NT2/D1 (cell line): ENCODE data around the gene LIME1.

Experiments used
- DNase-seq: peaks from one replicate; pipeline ENCODE4 v3.0.0-alpha.2; 2011; ENCODE audit warnings: low read depth, low spot score
- H3K27me3 ChIP-seq: 2 replicates; pipeline ENCODE4 v1.6.0; 2011; ENCODE audit warnings: mild to moderate bottlenecking; ENCODE audit not compliant: insufficient read length, insufficient read depth
- H3K36me3 ChIP-seq: 2 replicates; pipeline ENCODE4 v1.6.1; 2011; ENCODE audit warnings: mild to moderate bottlenecking, low read length, mixed read lengths; ENCODE audit not compliant: insufficient read depth, insufficient read length
- H3K4me1 ChIP-seq: 2 replicates; pipeline ENCODE4 v1.5.1; 2011; ENCODE audit not compliant: insufficient read depth, insufficient read length
- H3K4me3 ChIP-seq: 2 replicates; pipeline ENCODE4 v1.5.1; 2011; ENCODE audit warnings: low read depth; ENCODE audit not compliant: insufficient read length
- H3K9ac ChIP-seq: 2 replicates; pipeline ENCODE4 v1.6.0; 2011; ENCODE audit warnings: low read depth; ENCODE audit not compliant: insufficient read length
- H3K9me3 ChIP-seq: 2 replicates; pipeline ENCODE4 v1.5.1; 2011; ENCODE audit warnings: mild to moderate bottlenecking, low read length; ENCODE audit not compliant: insufficient read depth
- SUZ12 ChIP-seq: IDR thresholded peaks from 2 replicates; pipeline ENCODE4 v1.6.1; 2011; ENCODE audit not compliant: insufficient read length, insufficient read depth; ENCODE audit errors: extremely low read depth
- YY1 ChIP-seq: IDR thresholded peaks from 2 replicates; pipeline ENCODE4 v1.6.1; 2011; ENCODE audit not compliant: insufficient read length, insufficient read depth
- ZNF274 ChIP-seq: IDR thresholded peaks from 2 replicates; pipeline ENCODE4 v1.6.1; 2011; ENCODE audit warnings: mild to moderate bottlenecking, low read depth, low read length

LIME1 gene

DNA sequence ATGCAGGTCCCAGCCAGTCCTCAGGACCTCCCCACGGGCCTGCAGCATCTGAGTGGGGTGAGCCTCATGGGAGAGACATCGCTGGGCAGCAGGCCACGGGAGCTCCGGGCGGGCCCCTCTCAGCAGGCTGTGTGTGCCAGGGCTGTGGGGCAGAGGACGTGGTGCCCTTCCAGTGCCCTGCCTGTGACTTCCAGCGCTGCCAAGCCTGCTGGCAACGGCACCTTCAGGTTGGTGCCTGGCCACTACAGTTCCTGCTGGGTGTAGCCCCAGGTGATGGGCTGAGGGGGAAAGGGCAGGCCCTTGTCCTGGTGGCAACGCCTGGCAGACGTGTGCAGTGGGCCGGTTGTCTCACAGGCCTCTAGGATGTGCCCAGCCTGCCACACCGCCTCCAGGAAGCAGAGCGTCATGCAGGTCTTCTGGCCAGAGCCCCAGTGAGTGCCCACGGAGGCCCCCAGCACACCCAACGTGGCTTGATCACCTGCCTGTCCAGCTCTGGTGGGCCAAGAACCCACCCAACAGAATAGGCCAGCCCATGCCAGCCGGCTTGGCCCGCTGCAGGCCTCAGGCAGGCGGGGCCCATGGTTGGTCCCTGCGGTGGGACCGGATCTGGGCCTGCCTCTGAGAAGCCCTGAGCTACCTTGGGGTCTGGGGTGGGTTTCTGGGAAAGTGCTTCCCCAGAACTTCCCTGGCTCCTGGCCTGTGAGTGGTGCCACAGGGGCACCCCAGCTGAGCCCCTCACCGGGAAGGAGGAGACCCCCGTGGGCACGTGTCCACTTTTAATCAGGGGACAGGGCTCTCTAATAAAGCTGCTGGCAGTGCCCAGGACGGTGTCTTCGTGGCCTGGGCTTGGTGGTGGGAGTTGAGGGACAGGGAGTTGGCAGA, 40.8 kb upstream of the LIME1 start:
- Histone ChIP-seq H3K36me3 (peaks cover 83% of the 10 kb centered on the region), H3K27me3 (no peaks in the 10 kb centered on the region), H3K9ac (no peak overlapping the region), H3K4me1 (peaks cover 31% of the 10 kb centered on the region), H3K9me3 (peaks cover 13% of the 10 kb centered on the region; the same call in 1 of the 2 replicates), H3K4me3 (no peak overlapping the region)
- DNase-seq: no peak
- no peak for TF ChIP-seq SUZ12
- no peak for TF ChIP-seq YY1
- TF ChIP-seq ZNF274: no peak

- no peak overlapping the region for H3K4me3 ChIP-seq
- no peak for DNase-seq
- H3K36me3 ChIP-seq: peaks cover 83% of the 10 kb centered on the region
- peaks cover 27% of the 10 kb centered on the region for H3K4me1 ChIP-seq
- no peak overlapping the region for H3K9ac ChIP-seq
- no peaks in the 10 kb centered on the region for H3K27me3 ChIP-seq
- TF ChIP-seq SUZ12 (no peak), YY1 (no peak), ZNF274 (no peak)
- peaks cover 13% of the 10 kb centered on the region; the same call in 1 of the 2 replicates for H3K9me3 ChIP-seq
These were observed 40.2 kb upstream of the LIME1 start for GRCh38 chr20:63696306-63696627.

DNA sequence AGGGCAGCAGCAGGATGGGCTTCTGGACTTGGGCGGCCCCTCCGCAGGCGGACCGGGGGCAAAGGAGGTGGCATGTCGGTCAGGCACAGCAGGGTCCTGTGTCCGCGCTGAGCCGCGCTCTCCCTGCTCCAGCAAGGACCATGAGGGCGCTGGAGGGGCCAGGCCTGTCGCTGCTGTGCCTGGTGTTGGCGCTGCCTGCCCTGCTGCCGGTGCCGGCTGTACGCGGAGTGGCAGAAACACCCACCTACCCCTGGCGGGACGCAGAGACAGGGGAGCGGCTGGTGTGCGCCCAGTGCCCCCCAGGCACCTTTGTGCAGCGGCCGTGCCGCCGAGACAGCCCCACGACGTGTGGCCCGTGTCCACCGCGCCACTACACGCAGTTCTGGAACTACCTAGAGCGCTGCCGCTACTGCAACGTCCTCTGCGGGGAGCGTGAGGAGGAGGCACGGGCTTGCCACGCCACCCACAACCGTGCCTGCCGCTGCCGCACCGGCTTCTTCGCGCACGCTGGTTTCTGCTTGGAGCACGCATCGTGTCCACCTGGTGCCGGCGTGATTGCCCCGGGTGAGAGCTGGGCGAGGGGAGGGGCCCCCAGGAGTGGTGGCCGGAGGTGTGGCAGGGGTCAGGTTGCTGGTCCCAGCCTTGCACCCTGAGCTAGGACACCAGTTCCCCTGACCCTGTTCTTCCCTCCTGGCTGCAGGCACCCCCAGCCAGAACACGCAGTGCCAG, 39.7 kb upstream of the LIME1 start, which contains the start of gene TNFRSF6B:
TSS of gene TNFRSF6B (plus strand) at position 25 of the 729 bp plus-strand sequence. CDS start at position 141, 116 bp downstream.
- Histone ChIP-seq H3K27me3 (no peaks in the 10 kb centered on the region), H3K36me3 (peaks cover 82% of the 10 kb centered on the region), H3K4me1 (peaks cover 29% of the 10 kb centered on the region), H3K9ac (no peak within 1 kb of the TSS), H3K9me3 (peaks cover 13% of the 10 kb centered on the region; the same call in 1 of the 2 replicates), H3K4me3 (no peak within 1 kb of the TSS)
- TF ChIP-seq SUZ12: no peak
- no peak for TF ChIP-seq YY1
- no peak for TF ChIP-seq ZNF274
- DNase-seq: no peak

DNA sequence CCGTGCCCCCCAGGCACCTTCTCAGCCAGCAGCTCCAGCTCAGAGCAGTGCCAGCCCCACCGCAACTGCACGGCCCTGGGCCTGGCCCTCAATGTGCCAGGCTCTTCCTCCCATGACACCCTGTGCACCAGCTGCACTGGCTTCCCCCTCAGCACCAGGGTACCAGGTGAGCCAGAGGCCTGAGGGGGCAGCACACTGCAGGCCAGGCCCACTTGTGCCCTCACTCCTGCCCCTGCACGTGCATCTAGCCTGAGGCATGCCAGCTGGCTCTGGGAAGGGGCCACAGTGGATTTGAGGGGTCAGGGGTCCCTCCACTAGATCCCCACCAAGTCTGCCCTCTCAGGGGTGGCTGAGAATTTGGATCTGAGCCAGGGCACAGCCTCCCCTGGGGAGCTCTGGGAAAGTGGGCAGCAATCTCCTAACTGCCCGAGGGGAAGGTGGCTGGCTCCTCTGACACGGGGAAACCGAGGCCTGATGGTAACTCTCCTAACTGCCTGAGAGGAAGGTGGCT, 39.1 kb upstream of the LIME1 start:
- no peaks in the 10 kb centered on the region for H3K27me3 ChIP-seq
- no peak overlapping the region for H3K9ac ChIP-seq
- H3K36me3 ChIP-seq: peaks cover 85% of the 10 kb centered on the region
- no peak for DNase-seq
- H3K9me3 ChIP-seq: peaks cover 13% of the 10 kb centered on the region; the same call in 1 of the 2 replicates
- no peak overlapping the region for H3K4me3 ChIP-seq
- H3K4me1 ChIP-seq: peaks cover 29% of the 10 kb centered on the region
- no peak for TF ChIP-seq SUZ12
- TF ChIP-seq ZNF274: no peak
- TF ChIP-seq YY1: no peak

GRCh38 chr20:63697868-63698545, 38.5 kb upstream of the LIME1 start:
- no peak for TF ChIP-seq YY1
- no peak for TF ChIP-seq SUZ12
- TF ChIP-seq ZNF274: no peak
- Histone ChIP-seq H3K27me3 (no peaks in the 10 kb centered on the region), H3K4me3 (no peak overlapping the region), H3K36me3 (peaks cover 90% of the 10 kb centered on the region), H3K4me1 (peaks cover 31% of the 10 kb centered on the region), H3K9me3 (peaks cover 13% of the 10 kb centered on the region; the same call in 1 of the 2 replicates), H3K9ac (no peak overlapping the region)
- DNase-seq: no peak

- TF ChIP-seq SUZ12: no peak
- no peak for TF ChIP-seq YY1
- Histone ChIP-seq H3K9me3 (peaks cover 9% of the 10 kb centered on the region; the same call in 1 of the 2 replicates), H3K36me3 (peaks cover 94% of the 10 kb centered on the region), H3K9ac (peak overlapping the region; percentile 17), H3K4me1 (peaks cover 31% of the 10 kb centered on the region), H3K27me3 (no peaks in the 10 kb centered on the region), H3K4me3 (no peak overlapping the region)
- DNase-seq: no peak
These were observed 37.6 kb upstream of the LIME1 start for GRCh38 chr20:63698739-63699465.
